AG10803 (cell line): Measurements from ENCODE around the gene AADAT.
"Not testable (repeated sequence)": the region's sequence is repeated elsewhere in the genome, so short reads cannot be mapped to it uniquely, and the experiment has no call there.

Experiments used
- DNase-seq: peaks from one replicate; pipeline ENCODE4 v3.0.0; 2010; ENCODE audit warnings: low read depth
- H3K4me3 ChIP-seq: 2 replicates; pipeline ENCODE4 v1.5.1; 2011; ENCODE audit warnings: mild to moderate bottlenecking, low read length, control low read depth
- CTCF ChIP-seq: conservative IDR thresholded peaks from 2 replicates; pipeline ENCODE4 v1.5.1; 2011; ENCODE audit warnings: mild to moderate bottlenecking, low read length, control low read depth, inconsistent platforms

Gene AADAT

GRCh38 chr4:170124406-170124805 lies 34.6 kb upstream of the AADAT start:
- H3K4me3 ChIP-seq: no peak overlapping the region
- TF ChIP-seq CTCF: no peak
- no peak for DNase-seq

- no peak overlapping the region for H3K4me3 ChIP-seq
- DNase-seq: peak; percentile 3
- no peak for TF ChIP-seq CTCF
These were observed 32.5 kb upstream of the AADAT start for GRCh38 chr4:170122252-170122651.

- DNase-seq: no peak
- no peak for TF ChIP-seq CTCF
- H3K4me3 ChIP-seq: no peak overlapping the region
These were observed 24.9 kb upstream of the AADAT start for GRCh38 chr4:170114636-170115035.

GRCh38 chr4:170114183-170114582 lies 24.4 kb upstream of the AADAT start:
- DNase-seq, H3K4me3 ChIP-seq: not testable (repeated sequence)

- TF ChIP-seq CTCF: no peak
- no peak overlapping the region for H3K4me3 ChIP-seq
- DNase-seq: no peak
These were observed 21.8 kb upstream of the AADAT start for GRCh38 chr4:170111546-170111945.

- DNase-seq: no peak
- no peak overlapping the region for H3K4me3 ChIP-seq
- TF ChIP-seq CTCF: no peak
These were observed 21.3 kb upstream of the AADAT start for GRCh38 chr4:170111085-170111484.

- no peak for TF ChIP-seq CTCF
- no peak for DNase-seq
- H3K4me3 ChIP-seq: no peak overlapping the region
These were observed 20.5 kb upstream of the AADAT start for GRCh38 chr4:170110285-170110672.
